Bronchus fibroblast of lung (primary cell): ENCODE data around the gene DLL4. TPM values are rescaled to one million over a fixed set of nuclear protein-coding genes. Genes with fewer than 3 reads are reported as not detected.

Source experiments
- total RNA-seq: library from RNA; depleted of rRNA; stranded (reverse); fragments of >200 nt; gene quantifications from 2 replicates; pipeline ENCODE4 v1.2.3, GENCODE V29; 2015

DLL4 gene
- total RNA-seq = under 0.01 and 0.15 TPM in 2 replicates

DNA sequence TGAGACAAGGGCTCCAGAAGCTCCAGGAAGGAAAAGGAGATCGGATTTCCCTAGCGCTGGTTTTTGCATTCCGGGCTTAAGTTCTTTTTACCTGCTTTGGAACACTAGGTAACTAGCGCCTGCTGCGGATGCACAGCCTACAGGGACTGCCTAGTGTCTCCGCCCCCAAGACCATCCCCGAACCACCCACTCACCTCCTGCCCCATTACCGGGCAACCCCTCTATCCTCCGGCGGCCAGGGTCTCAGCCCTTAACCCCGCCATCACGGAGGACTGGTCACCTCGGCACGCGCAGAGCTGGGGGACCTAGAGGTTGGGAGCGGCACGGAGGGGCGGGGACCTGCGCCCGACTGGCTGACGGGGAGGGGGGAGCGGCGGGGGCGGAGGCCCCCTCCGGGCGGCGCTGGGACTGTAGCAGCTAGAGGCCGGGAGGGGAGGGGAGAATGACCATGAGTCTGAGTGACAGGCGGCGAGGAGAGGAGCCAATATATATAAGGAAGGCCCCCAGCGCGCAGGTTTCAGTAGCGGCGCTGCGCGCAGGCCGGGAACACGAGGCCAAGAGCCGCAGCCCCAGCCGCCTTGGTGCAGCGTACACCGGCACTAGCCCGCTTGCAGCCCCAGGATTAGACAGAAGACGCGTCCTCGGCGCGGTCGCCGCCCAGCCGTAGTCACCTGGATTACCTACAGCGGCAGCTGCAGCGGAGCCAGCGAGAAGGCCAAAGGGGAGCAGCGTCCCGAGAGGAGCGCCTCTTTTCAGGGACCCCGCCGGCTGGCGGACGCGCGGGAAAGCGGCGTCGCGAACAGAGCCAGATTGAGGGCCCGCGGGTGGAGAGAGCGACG lies at the start of gene DLL4:
TSS of gene DLL4 (plus strand) at position 520 of the 839 bp plus-strand sequence. CDS start 329 bp downstream, outside the sequence.

DNA sequence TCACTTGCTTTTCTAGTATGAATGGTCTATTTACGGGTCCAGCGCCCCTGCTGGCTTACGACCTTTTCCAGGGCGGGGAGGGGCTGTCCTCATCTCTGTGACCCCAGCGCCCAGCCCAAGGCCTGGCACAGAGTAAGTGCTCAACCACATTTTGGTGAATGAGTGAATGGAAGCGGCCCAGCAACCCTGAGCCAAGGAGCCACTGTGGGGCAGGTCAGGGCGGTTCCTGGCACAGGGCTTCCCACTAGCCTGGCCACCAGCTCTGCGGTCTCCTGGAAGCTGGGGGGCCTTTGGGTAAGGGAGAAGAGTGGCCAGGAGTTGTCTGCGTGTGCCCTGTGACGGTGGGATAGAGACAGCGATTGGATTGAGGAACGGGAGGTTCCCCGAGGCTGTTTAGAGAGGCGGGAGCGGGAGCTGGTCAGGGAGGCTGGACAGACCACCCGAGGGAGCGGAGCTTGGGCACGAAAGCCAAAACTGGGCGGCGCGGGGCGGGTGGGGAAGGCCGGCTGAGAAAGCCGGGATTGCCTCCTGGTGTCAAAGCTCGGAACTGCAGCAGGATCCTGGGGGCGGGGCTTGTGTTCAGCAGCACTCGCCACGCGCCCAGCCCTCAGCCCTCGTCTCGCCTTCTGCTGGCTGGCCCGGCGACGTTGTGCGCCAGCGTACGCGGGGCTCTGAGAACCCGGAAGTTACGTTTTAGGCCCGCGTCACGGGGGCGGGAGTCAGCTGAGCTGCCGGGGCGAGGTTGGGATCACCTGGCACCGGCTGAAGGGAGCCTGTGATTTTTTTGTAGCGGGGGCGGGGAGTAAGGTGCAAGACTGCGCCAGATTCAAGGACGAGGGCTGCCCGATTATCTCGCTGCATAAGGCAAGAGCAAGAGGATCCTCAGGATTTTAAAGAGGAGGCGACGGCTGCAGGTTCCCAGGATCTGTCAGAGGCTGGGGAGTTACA lies 35.1 kb upstream of the DLL4 start, which contains the start of gene VPS18:
TSS of gene VPS18 (plus strand) at position 718 of the 948 bp plus-strand sequence. CDS start 319 bp downstream, outside the sequence.

DNA sequence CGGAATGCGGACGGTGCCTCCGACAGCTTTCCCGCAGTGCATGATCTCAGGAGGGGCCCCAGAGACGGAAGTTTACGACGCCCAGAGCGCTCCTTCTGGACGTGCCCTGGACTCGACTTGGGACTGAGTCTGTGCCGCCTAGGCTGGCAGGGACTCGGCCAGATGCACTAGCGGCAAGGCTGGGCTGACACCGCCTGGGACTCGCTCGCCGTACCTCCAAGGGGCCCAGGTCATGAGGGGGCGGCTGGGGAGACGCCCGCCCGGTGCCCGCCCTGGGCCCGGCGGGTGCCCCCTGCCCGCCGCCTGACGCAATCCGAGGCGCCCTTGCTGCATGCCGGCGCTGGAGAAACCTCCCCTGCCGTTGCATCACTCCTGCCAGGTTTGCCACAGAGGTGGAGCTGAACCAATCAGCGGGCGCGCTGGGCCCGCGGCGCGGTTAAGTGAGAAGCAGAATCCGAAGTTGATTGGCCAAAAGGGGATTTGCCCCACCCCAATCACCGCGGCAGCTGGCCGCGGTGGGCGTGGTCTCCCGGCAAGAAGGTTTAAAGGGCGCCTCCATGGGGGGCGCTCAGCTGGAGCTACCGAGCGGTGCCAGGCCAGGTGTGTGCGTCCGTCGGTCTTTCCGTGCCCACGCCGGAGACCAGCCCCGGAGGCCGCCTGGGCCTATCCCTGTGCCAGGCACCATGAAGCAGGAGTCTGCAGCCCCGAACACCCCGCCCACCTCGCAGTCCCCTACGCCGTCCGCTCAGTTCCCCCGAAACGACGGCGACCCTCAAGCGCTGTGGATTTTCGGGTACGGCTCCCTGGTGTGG lies 24.0 kb downstream of the DLL4 start, which contains the start of gene CHAC1:
TSS of gene CHAC1 (plus strand) at position 571 of the 812 bp plus-strand sequence. CDS start at position 684, 113 bp downstream.

Other genes starting within 250 kb of the DLL4 start
- 12.9 and 14.1 TPM in 2 replicates for gene RAD51, start 234.2 kb upstream of the DLL4 start, total RNA-seq
- 11.4 and 16.8 TPM in 2 replicates for gene RMDN3, start 174.1 kb upstream of the DLL4 start, total RNA-seq
- gene GCHFR, start 165.3 kb upstream of the DLL4 start, total RNA-seq = 4.2 and 4.8 TPM in 2 replicates
- not detected in 2 replicates for gene C15orf62, start 159.4 kb upstream of the DLL4 start, total RNA-seq
- 20.1 and 32.3 TPM in 2 replicates for gene ZFYVE19, start 122.3 kb upstream of the DLL4 start, total RNA-seq
- gene DNAJC17, start 121.9 kb upstream of the DLL4 start, total RNA-seq = 33.9 and 60.5 TPM in 2 replicates
- not detected in 2 replicates for gene PPP1R14D, start 100.6 kb upstream of the DLL4 start, total RNA-seq
- 2.5 and 4.3 TPM in 2 replicates for gene SPINT1, start 85.3 kb upstream of the DLL4 start, total RNA-seq
- not detected in 2 replicates for gene RHOV, start 55.1 kb upstream of the DLL4 start, total RNA-seq
- 24.0 and 26.6 TPM in 2 replicates for gene VPS18, start 34.9 kb upstream of the DLL4 start, total RNA-seq
- 73.6 and 79.5 TPM in 2 replicates for gene CHAC1, start 24.1 kb downstream of the DLL4 start, total RNA-seq
- gene INO80, start 186.9 kb downstream of the DLL4 start, total RNA-seq = 13.4 and 17.8 TPM in 2 replicates